ENCODE data around the gene DGKZ. TPM values are rescaled to one million over a fixed set of nuclear protein-coding genes. Genes with fewer than 3 reads are reported as not detected.

The DGKZ gene
- total RNA-seq, 1 donor from 2014 or later = 46.8 TPM

- peak; percentile 83 for DNase-seq (ENCODE audit: low spot score)
- peaks cover 5% of the 10 kb centered on the region for H3K4me1 Mint-ChIP-seq (ENCODE audit: low read depth)
- peak within 1 kb of the TSS; percentile 70 for H3K4me3 Mint-ChIP-seq (ENCODE audit: unreplicated experiment)
- TF ChIP-seq CTCF (IDR thresholded peaks at IDR 0.05) = no peak
- peaks cover 10% of the 10 kb centered on the region for H3K36me3 Mint-ChIP-seq (ENCODE audit: low read depth)
- H3K27ac Mint-ChIP-seq (ENCODE audit: unreplicated experiment) = no peak within 1 kb of the TSS
- no peaks in the 10 kb centered on the region for H3K27me3 Mint-ChIP-seq (ENCODE audit: low read depth)
- H3K9me3 Mint-ChIP-seq (ENCODE audit: low read depth) = no peaks in the 10 kb centered on the region
These were observed 34.0 kb downstream of the DGKZ start, which contains the start of gene MDK for GRCh38 chr11:46381048-46381818. TSS of gene MDK (plus strand) at chr11:46381669. CDS start at chr11:46382058, 389 bp downstream.

DNA sequence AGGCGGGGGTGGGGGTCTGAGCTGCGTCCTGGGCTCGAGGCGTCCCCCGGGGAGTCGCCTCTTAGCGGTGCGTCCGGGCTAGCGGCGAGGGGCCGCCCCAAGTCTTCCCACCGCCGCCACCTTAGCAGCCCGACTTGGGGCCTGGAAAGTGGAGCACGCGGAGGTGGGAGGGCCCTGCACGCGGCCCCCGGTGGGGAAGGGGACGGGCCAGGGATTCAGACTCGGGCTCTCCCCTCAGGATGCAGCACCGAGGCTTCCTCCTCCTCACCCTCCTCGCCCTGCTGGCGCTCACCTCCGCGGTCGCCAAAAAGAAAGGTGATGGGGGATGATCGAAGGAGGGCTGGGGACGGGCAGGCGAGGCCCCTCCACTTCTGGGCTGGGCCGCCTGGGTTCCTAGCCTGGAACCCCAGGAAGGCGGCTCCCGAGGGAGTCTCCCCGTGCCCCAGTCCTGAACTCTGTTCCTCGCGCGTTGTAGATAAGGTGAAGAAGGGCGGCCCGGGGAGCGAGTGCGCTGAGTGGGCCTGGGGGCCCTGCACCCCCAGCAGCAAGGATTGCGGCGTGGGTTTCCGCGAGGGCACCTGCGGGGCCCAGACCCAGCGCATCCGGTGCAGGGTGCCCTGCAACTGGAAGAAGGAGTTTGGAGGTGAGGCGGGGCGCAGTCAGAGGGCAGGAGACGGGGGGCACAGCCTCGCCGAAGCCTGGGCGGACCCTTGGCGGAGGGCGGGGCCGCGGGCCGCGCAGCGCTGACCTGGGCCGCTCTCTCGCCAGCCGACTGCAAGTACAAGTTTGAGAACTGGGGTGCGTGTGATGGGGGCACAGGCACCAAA lies 34.8 kb downstream of the DGKZ start:
- TF ChIP-seq CTCF (IDR thresholded peaks at IDR 0.05) = no peak
- no peaks in the 10 kb centered on the region for H3K9me3 Mint-ChIP-seq (ENCODE audit: low read depth)
- H3K4me3 Mint-ChIP-seq (ENCODE audit: unreplicated experiment) = peak overlapping the region; percentile 70
- DNase-seq (ENCODE audit: low spot score) = no peak
- H3K27ac Mint-ChIP-seq (ENCODE audit: unreplicated experiment) = no peak overlapping the region
- H3K27me3 Mint-ChIP-seq (ENCODE audit: low read depth) = no peaks in the 10 kb centered on the region
- H3K36me3 Mint-ChIP-seq (ENCODE audit: low read depth) = peaks cover 8% of the 10 kb centered on the region
- peaks cover 5% of the 10 kb centered on the region for H3K4me1 Mint-ChIP-seq (ENCODE audit: low read depth)

DNA sequence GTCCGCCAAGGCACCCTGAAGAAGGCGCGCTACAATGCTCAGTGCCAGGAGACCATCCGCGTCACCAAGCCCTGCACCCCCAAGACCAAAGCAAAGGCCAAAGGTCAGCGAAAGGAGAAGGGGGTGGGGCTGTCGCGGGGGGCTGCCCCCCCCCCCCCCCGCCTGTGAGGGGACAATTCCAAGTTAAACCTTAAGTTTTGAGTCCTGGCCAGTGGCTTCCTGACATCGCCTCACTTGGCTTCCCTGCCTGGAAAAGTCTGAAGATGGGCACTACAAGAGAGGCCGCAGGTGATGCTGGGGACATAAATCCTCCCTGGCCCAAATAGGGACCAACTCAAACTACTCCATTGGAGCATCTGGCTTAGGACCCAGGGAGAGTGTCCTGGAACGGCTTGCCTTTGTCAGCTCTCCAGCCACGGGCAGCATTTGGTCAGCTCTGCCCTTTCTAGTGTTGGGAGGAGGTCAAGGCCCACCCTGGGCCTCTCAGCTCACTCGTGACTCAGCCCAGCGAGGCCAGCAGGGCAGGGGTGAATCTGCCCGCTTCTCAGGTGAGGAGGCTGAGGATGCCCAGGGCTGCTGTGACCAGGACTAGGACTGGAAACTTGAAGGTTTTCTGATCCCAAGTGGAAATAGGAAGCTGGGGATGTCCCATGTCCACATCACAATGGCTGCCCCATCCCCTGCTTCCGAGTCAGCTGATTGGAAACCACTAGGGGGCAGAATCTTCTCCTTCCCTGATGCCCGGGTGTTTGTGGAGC lies 35.6 kb downstream of the DGKZ start:
- TF ChIP-seq CTCF (IDR thresholded peaks at IDR 0.05) = peak; percentile 76
- no peaks in the 10 kb centered on the region for H3K9me3 Mint-ChIP-seq (ENCODE audit: low read depth)
- H3K27me3 Mint-ChIP-seq (ENCODE audit: low read depth) = peaks cover 4% of the 10 kb centered on the region
- H3K36me3 Mint-ChIP-seq (ENCODE audit: low read depth) = peaks cover under 1% of the 10 kb centered on the region
- H3K4me3 Mint-ChIP-seq (ENCODE audit: unreplicated experiment) = peak overlapping the region; percentile 70
- peaks cover 5% of the 10 kb centered on the region for H3K4me1 Mint-ChIP-seq (ENCODE audit: low read depth)
- H3K27ac Mint-ChIP-seq (ENCODE audit: unreplicated experiment) = no peak overlapping the region
- no peak for DNase-seq (ENCODE audit: low spot score)

- no peaks in the 10 kb centered on the region for H3K36me3 Mint-ChIP-seq (ENCODE audit: low read depth)
- no peak for DNase-seq (ENCODE audit: low spot score)
- H3K27me3 Mint-ChIP-seq (ENCODE audit: low read depth) = peaks cover 9% of the 10 kb centered on the region
- no peak overlapping the region for H3K4me3 Mint-ChIP-seq (ENCODE audit: unreplicated experiment)
- H3K9me3 Mint-ChIP-seq (ENCODE audit: low read depth) = no peaks in the 10 kb centered on the region
- H3K4me1 Mint-ChIP-seq (ENCODE audit: low read depth) = peaks cover 11% of the 10 kb centered on the region
- TF ChIP-seq CTCF (IDR thresholded peaks at IDR 0.05) = peak; percentile 35
- no peak overlapping the region for H3K27ac Mint-ChIP-seq (ENCODE audit: unreplicated experiment)
These were observed 36.1 kb downstream of the DGKZ start for GRCh38 chr11:46383404-46383758.

All from chondrocyte (in vitro differentiated cells).